DMS53 treated with DMSO at 0.1 percent for 48 hours (cell line): ENCODE data around the gene CD164.

Source experiments
- DNase-seq: peaks from one replicate; lab custom pipeline; 2025; ENCODE audit not compliant: unreplicated experiment; lab: John Stamatoyannopoulos, UW

The CD164 gene

DNA sequence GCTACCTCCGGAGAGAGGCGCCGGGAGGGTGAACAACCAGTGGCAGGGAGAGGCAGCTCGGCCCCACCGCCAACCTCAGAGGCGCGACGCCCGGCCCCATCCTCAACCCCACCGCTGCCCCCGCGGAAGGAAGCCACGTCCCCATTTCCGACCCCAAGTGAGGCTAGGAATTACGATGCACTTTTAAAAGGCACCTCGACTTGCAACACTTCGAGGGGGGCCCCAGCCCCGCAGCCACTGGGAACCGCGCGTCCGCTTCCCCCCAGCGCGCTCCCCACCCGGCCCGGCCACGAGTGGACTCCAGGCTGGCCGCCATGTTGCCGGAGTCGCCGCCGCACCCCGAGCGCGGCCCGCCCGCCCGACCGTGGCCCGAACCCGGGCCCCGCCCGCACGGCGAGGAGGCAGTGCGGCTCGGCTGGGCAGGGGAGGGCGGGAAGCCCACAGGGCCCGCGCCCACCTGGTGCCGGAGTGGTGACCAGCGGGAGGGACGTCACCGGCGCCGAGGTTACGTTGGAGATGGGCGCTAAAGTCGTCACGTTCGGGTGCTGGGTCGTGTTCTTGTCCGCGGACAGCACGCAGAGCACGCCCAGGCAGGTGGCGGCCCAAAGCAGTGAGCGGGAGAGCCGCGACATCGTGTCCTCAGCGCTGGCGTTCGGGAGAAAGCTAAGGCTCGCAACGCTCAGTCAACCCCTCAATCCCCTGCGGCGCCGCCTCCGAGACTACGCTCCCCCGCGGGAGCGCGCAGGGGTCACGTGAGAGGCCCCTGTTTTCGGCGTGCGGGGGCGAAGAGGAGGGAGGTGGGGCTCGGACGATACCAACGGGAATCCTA lies at the start of gene CD164:
Gene CD164 (minus strand): TSS at position 721 of the 829 bp plus-strand sequence. CDS start 89 bp downstream, at position 632.
- peak; percentile 64 for DNase-seq

DNA sequence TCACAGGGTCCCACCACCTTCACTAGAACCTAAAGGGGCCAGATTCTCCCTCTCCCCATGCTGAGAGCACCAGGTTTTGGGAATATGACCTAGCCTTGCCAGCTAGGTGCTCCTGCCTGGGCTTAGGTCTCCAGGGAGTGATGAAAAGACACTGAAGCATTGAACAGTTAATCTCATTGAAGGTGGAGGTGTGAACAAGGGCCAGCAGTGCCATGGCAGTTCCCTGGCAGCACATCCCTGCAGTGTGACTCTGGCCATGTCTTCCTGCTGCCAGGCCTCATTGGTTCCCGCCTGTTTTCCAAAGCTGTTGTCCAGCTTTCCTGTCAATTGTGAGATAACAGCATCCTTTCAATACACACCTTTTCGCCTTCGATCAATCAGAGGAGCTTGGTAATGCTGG lies 47.2 kb upstream of the CD164 start:
- DNase-seq, result no peak

DNA sequence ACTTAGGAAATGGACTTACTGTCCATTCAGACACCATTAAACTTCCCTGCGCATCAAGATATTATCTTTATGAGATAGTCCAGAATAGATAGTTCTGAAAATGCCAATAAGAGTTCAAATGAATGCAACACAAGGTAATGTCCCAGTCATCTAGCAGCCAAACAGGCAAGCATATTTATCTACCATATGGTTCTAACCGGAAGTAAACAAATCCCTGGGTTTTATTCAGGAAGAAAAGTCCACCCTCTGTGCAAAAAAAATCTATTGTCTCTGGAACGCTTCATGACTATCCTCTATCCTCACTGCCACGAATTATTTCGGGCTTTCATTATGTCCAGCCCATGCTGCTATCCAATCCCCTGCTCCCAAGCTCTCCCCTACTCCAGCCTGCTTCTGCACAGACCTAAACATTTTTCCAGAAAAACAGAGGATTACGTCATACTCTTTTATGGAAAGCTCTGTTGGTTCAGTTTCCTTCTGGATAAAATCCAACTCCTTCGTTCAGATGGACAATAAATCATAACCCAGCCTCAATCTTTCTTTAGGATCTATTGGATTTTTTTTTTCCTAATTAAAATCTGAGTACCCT lies 46.7 kb upstream of the CD164 start:
- no peak for DNase-seq

DNA sequence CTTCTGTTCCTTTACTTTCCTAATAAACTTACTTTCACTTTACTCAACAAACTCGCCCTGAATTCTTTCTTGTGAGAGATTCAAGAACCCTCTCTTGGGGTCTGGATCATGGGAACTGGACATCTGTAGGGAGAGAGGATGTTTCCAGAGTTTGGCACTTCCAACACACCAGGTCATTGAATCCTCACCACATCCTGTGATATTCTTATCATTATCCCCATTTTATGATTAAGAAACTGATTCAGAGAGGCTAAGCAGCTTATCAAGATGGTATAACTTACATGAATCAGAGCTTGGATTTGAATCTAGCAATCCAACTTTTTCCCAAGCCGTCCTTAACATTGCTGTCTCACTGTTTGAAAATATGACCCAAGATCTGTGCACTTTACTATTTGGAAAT lies 42.7 kb upstream of the CD164 start:
- no peak for DNase-seq

DNA sequence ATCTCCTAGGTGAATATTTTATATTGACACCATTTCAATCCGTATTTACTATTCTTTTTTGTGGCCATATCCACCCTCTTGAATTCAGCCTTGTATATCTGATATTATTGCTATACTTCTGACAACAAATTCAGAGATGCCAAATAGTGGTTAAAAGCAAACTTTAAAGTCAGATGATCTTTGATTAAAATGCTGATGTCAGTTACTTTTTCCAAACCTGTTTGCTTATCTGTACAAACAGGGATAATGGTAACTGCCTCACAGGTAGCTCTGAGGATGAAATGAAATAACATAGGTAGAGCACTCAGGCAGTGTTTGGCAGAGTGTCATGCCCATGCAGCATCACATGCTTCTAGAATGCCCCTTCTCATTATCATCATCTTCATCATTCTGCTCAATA lies 38.9 kb upstream of the CD164 start:
- DNase-seq, result no peak

DNA sequence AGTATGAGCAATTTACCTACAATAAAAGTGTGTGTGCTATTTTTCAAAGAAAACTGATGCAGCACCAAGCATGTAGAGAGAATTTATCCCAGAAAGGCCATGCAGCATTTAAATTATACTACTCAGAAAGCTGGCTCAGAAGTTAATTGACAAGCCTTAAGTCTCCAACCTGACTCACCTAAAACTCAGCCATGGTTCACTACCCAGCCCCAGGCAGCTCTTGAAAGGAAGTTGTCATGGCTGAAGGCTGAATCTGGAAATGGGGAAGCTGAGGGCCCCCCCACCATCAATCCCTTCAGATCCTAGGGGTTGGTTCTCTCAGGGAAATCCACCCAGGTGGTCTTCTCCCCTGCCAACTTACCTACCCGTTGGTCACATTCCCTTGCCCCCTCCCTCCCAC lies 38.5 kb upstream of the CD164 start:
- no peak for DNase-seq

DNA sequence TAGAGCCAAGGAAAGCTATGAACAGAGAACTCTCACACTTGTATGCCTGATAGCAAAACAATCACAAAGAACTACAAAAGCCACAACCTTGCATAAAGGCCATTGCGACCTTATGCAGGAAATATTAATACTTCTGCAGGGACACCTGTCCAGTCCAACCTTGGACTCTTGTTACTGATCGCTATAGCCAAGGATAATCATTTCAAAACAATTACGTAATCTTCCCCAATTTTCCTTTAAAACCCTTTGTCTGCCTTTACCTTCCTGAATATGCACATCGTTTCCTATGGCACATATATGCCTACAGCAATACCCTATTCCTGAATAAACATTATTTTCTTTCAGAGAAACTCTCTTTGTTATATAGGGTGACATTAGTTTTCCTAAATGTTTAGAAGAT lies 35.4 kb upstream of the CD164 start:
- DNase-seq, result no peak

DNA sequence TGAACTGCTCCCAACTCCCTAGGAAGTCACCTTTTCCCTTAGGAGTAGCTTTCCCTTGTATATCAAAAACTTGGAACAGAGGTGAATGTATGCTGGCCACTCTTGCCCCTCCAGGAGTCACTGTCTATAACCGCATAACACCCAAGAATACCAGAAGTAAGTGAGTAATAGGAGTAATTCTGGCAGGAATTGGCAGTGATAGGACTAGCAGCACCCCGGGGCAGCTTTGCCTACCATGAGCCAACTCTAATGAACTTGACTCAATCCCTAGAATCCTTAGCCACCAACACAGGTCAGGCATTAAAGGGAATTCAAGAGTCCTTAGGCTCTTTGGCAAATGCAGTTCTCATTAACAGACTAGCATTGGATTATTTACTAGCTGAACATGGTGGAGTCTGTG lies 28.8 kb upstream of the CD164 start:
- DNase-seq, result no peak

DNA sequence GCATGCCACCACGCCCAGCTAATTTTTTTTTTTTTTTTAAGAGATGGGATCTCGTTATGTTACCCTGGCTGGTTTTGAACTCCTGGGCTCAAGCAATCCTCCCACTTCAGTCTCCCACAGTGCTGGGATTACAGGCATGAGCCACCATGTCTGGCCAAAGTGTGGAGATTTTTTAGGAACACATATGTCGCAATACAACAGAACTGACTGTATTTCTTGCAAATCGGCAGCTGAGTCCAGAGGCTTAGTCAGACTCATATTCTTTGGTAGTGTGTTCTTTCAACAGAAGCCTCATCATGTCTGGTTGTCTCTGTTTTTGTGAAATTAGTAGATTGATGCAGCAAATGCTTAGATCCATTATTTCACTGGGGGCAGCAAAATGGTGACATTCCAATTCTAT lies 23.9 kb upstream of the CD164 start:
- DNase-seq, result no peak

DNA sequence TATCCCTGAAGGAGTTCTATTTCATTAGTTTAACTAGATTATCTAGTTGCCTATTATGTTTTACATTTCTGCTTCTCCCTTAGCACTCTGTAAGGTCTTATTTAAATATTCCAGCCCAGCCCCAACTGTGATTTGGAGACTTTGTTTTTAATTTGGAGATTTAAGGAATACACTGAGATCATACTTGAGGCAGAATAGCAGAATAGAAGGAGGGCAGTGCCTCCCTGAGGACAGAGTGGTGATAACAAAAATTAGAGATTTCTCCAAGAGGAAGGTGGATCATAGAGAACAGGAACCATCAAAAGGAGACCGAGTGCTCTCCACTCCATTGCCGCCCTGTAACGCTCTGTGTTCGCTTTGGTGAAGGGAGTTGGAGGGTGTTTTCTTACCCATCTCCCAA lies 14.8 kb upstream of the CD164 start:
- no peak for DNase-seq

DNA sequence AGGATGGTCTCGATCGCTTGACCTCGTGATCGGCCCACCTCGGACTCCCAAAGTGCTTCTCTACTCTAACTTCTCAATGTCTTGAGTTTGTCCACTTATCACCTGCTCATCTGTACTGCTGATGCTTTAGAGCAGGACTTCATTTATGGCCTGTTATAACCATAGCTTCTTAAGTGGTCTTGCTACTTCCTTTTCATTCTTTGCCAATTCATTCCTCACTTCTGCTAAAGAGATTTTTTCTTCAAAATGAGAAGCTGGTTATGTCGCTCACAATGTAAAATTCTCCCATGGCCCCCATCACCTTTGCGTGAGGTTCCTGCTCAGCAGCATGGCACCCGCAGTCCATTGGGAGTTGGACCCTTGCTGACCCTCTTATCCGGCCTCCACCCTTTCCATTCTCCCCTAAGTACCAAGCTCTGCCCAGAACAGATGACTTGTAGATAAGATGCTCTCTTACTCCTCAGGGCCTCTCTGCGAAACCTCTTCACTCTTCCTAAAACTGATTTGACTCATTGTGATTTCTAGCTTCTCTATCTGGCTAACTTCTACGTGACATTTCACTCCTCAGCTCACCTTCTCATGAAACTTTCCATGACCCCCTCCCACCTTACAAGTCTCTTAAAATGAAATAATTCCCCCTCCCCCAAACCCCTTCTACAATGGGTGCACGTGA lies 13.9 kb upstream of the CD164 start:
- DNase-seq, result no peak

DNA sequence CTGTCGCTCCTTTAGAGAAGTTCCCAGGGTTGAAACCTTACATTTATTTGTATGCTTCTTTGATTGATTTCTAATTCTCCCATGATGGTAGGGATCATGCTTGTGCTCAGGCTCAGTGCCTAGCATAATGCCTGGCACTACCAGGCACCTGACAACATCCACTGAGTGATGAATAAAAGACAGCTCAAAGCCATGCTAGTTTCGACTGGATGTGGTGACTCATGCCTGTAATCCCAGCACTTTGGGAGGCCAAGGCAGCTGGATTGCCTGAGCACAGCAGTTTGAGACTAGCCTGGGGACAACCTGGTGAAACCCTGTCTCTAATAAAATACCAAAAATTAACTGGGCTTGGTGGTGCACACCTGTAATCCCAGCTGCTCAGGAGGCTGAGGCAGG lies 11.6 kb upstream of the CD164 start:
- DNase-seq, result peak; percentile 9

DNA sequence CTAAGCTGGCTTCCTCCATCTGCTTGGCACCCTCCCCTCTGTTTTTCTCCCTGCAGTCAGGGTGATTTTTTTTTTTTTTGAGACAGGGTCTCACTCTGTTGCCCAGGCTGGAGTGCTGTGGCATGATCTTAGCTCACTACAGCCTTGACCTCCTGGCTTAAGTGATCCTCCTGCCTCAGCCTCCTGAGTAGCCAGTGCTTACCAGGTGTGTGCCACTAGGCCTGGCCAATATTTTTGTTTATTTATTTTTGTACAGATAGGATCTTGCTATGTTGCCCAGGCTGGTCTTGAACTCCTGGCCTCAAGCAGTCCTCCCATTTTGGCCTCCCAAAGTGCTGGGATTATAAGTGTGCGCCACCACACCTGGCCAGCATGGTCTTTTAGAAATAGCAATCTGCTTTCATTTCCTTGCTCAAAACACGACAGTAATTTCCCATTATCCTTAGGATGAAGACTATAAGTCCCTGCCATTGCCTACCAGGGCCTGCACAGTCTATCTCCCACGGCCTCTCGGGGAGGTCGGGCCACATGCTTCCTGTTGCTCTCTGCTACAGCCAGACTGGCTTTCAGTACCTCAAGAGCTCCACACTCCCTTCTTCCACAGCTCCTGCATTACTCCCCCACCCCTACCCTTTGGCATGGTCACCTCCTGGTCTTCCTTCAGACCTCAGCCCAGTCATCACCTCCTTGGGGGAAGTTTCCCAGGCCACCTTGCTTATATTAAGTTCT lies 11.1 kb upstream of the CD164 start:
- no peak for DNase-seq

DNA sequence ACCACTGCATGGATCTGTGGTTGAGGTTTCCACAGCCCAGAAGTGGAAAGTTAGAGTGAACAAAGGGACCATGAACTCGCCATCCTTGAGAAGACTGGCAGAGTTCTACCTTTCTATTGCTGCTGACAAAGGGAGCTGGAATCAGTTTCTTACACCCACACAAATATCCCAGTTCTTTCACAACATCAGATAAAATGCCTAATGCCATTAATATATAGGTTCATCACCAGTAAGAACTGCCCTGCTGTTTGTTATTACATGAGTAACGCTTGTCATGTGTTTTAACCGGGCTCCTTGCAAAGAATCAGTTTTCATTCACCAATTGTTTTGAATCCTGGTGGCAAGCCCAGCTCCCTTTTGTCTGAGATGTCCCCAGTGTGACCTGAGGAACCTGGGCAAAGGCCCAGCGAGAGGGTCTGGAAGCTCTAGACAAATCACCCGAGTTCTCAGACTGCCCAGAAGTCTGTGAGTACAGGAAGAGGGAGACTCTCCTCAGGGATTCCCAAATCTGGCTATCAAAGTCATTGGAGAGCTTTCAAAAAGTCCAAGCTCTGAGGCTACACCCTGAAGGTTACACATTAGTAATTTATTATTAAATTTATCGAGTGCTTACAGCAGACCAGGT lies 7.5 kb upstream of the CD164 start:
- DNase-seq, result no peak

DNA sequence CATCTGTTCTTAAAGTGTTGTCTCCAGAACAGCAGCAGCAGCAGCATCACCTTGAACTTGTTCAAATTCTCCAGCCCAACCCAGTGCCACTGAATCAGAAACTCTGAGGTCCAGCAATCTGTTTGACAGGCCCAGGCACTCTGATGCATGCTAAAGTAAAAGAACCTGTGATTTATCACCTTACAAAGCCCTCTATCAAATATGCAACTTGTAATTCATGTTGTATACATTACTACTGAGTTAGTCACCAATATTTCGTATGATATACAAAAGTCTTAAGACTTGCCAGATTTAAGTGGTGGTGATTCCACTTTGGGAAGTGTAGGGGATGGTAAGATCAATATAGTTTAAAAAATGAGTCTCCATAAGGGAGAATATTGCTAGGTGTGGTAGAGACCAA lies 6.0 kb upstream of the CD164 start:
- no peak for DNase-seq

DNA sequence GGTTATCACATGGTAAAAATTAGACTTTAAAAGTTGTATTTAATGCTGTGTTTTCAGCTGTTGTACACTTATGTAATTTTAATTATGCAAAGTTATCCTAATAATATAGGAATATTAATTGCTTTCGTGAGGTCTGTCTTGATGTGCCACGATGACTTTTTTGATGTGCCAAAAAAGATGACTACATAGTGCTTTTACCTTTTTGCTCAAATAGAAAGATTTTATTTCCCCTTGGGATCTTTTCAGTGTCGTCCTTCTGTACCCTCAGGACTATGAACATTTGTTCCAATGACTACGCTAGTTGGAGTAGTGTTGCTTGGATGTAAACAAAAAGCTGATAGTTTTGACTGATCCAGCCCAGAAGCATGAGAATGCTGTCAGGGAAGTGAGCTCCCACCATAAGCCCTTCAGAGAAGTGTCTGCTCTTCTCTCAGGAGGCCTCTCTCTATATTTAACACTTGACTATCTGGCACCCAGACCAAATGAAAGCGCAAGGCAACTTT lies 1.2 kb upstream of the CD164 start:
- DNase-seq, result peak; percentile 17

DNA sequence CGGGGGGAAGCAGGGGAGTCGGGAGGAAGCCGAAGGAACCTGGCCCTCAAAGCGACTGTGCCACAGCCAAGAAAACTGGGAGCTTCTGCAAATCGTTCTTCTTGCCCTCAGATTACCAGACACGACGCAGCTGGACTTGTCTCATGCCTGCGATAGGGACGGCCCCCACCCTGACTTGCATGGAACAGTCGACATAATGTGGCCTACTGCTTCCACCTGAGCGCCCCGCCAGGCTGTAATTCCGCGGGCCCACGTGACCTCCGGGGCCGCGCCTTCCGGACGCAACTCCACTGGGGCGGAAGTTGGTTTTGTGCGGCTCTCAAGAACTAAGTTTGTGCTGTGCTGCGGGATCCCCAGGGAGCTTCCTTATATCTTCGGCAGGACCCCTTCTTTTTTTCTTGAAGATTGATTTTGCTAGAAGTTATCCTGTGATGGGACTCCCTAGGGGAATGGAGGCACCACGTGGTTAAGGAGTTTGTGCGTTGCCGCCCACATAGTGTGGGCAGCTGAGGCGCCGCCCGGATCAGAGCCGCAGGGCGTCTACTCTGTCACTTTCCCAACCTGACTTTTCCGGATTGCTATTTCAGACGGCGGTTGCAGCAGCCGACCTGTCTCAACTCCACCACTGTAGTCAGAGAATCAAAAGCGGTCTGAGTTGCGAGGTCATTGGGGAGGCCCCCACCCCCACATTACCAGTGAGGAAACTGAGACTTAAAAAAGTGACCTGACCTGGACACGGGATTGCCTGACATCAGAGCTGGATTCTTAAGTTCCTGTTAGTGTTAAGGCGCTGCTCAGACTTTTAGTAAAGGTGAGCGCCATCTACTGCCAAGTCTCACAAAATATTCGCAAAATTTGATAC lies 540 bp upstream of the CD164 start:
- DNase-seq, result peak; percentile 89

DNA sequence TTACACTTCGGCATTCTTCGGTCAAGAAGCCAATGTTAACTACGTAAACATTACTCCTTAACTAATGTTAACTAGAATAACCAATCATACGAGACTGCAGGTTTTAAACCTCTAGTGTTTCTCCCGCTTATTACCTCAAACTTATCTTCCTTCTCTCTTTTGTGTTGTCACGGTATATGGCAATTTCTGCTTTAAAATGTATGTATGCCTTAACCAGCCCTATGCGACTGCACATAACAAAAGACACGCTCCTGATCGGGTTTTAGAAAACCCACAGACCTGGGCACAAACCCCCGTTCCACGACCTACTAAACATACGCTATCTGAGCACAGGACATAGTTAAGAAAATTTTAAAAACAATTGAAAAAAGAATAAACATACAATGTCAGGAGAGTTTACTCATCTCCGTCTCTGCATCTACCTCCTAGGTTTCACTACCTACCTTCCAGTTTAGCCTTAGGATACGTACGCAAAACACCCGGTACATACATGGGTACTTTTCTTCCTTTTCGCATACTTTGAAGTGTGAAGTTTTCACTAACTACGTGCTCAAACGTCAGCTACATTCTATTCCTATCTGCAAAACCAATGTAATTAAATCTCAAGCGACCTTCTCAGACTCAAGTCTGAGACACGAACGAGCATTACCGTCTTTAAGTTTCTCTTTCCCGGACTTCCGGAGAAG lies 1.1 kb downstream of the CD164 start:
- DNase-seq, result no peak

DNA sequence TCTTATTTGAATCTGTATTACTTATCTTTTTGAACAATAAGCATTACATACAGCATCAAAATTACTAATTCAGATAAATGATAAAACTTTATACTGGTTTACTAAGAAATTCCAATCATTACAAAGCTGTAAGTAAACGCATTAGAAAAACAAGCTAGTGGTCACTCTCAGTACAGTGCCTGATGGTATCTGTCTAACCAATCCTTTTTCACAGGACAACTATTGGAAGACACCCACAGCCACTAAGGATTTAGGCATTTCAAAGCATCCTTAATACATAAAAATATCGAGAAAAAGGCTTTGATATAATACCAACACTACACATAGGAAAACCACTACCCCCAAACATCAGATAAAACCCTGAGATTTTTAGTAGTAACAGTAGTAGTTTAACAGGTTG lies 2.6 kb downstream of the CD164 start:
- no peak for DNase-seq
